NCI-H226 (cell line): ENCODE data around the gene GLP1R.
"Not testable (repeated sequence)": the region's sequence is repeated elsewhere in the genome, so short reads cannot be mapped to it uniquely, and the experiment has no call there.

ENCODE experiments used
- DNase-seq: peaks from one replicate; pipeline ENCODE4 v3.0.0-alpha.2; 2015

The GLP1R gene

DNA sequence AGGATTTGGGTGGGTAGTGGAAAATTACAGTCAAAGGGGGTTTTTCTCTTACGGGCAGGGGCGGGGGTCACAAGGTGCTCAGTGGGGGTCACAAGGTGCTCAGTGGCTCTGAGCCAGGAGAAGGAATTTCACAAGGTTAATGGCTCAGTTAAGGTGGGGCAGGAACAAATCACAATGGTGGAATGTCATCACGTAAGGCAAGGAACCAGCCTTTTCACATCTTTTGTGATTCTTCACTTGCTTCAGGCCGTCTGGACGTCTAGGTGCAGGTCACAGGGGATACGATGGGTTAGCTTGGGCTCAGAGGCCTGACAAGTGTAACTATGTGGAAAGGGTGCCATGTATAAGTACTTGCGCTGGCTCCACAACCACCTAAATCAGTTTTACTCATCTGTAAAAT, 87.6 kb downstream of the GLP1R start:
- not testable (repeated sequence) for DNase-seq

DNA sequence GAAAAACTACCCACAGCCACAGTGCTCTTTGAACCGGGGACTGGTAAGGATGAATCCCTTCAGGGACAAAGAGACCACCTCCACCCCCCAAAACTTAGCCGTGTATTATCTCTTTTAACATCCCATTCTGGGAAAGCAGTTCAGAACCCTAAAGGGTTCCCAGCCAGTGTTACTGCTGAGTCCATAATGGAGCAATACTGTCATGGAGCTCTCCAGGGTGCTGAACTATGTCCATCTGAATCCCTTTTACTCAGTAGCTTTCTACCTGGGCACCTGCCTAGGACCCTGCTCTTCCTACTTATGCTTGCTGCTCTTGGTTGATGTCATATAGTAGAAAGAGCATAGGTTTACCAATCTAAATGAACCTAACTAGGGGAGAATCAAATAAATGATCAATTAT, 88.7 kb downstream of the GLP1R start:
- peak; percentile 18 for DNase-seq
